MCF 10A (cell line): Measurements from ENCODE around the gene CHP2. TPM values are rescaled to one million over a fixed set of nuclear protein-coding genes. Genes with fewer than 3 reads are reported as not detected.

Experiments used
- BruUV-seq: library from RNA; stranded (reverse); fragments of 400-500 nt; replicated peaks from 2 replicates; lab custom pipeline; 2021; lab: Mats Ljungman, UMichigan
- CTCF ChIA-PET: fragments of 300-600 bp; sonication (Branson Sonifier 250); formaldehyde crosslinking; extraction: SDS; loops from one replicate; lab custom pipeline; 2021; ENCODE audit warnings: antibody characterized with exemption, inconsistent platforms; lab: Yijun Ruan, JAX
- POLR2A ChIA-PET: fragments of 300-600, 350-650 bp; sonication (Branson Sonifier 250); formaldehyde crosslinking; extraction: SDS; loops from one replicate; lab custom pipeline; 2020; ENCODE audit warnings: antibody characterized with exemption, inconsistent platforms; lab: Yijun Ruan, JAX
- DNase-seq: peaks from one replicate; pipeline ENCODE4 v3.0.0-alpha.2; 2018; ENCODE audit not compliant: unreplicated experiment
- H3K27ac Mint-ChIP-seq: one replicate; pipeline ENCODE4 v1.8.0; 2022; ENCODE audit warnings: mild to moderate bottlenecking, low read depth, mixed read lengths; ENCODE audit not compliant: unreplicated experiment
- H3K27me3 Mint-ChIP-seq: one replicate; pipeline ENCODE4 v1.8.0; 2022; ENCODE audit warnings: mixed read lengths; ENCODE audit not compliant: insufficient read depth, unreplicated experiment
- H3K36me3 Mint-ChIP-seq: one replicate; pipeline ENCODE4 v1.8.0; 2022; ENCODE audit warnings: mild to moderate bottlenecking, moderate library complexity, mixed read lengths; ENCODE audit not compliant: insufficient read depth, unreplicated experiment
- H3K4me1 Mint-ChIP-seq: one replicate; pipeline ENCODE4 v1.8.0; 2022; ENCODE audit warnings: mixed read lengths; ENCODE audit not compliant: insufficient read depth, unreplicated experiment
- H3K4me3 Mint-ChIP-seq: one replicate; pipeline ENCODE4 v1.8.0; 2022; ENCODE audit warnings: mild to moderate bottlenecking, moderate library complexity, mixed read lengths; ENCODE audit not compliant: unreplicated experiment
- H3K9me3 Mint-ChIP-seq: one replicate; pipeline ENCODE4 v1.8.0; 2022; ENCODE audit warnings: mixed read lengths; ENCODE audit not compliant: unreplicated experiment
- CTCF ChIP-seq: fragments of 200-600 bp; IDR thresholded peaks from one replicate; pipeline ENCODE4 v1.8.0; 2022; ENCODE audit warnings: antibody characterized with exemption, mild to moderate bottlenecking; ENCODE audit not compliant: unreplicated experiment
- intact Hi-C: fragments of 100-400 bp; cut with micrococcal nuclease; formaldehyde crosslinking; loops from 2 replicates; pipeline ENCODE4 v1.14.1; 2022
- total RNA-seq: library from RNA; stranded (reverse); gene quantifications from 2 replicates; pipeline ENCODE4 v1.2.3, GENCODE V29; 2022

CHP2 gene
- total RNA-seq, 1 experiment from 2014 or later, result not detected

- POLR2A ChIA-PET, result interaction anchor here (0.7 kb wide), 1 partner anchor 115 kb away, joined by 3 read pairs; no protein-coding TSS in a partner anchor
Measured at GRCh38 chr16:23786964-23787561, 32.2 kb downstream of the CHP2 start.

GRCh38 chr16:23788685-23789084, 33.9 kb downstream of the CHP2 start:
- CTCF ChIA-PET, result interaction anchor here (0.7 to 1.0 kb wide), 3 partner anchors 11 to 247 kb away, joined by 3 read pairs; no protein-coding TSS in a partner anchor
- POLR2A ChIA-PET, result interaction anchor here (0.9 kb wide), 1 partner anchor 253 kb away, joined by 3 read pairs; no protein-coding TSS in a partner anchor
- no peak overlapping the region for H3K27ac Mint-ChIP-seq
- no peak for TF ChIP-seq CTCF
- DNase-seq, result no peak
- intact Hi-C loops, result no loop called here
- BruUV-seq, result no TSS peak
- H3K4me1 Mint-ChIP-seq, result peaks cover 6% of the 10 kb centered on the region
- H3K36me3 Mint-ChIP-seq, result no peaks in the 10 kb centered on the region
- H3K27me3 Mint-ChIP-seq, result peaks cover 17% of the 10 kb centered on the region
- H3K4me3 Mint-ChIP-seq, result no peak overlapping the region
- no peaks in the 10 kb centered on the region for H3K9me3 Mint-ChIP-seq

More at GRCh38 chr16:23786964-23787561, 32.2 kb downstream of the CHP2 start:
- CTCF ChIA-PET, result interaction anchor here (0.5 to 3.7 kb wide), 6 partner anchors 14 to 467 kb away, joined by 3 to 13 read pairs (median 3); no protein-coding TSS in a partner anchor
- Mint-ChIP-seq H3K36me3 (no peaks in the 10 kb centered on the region), H3K4me3 (no peak overlapping the region), H3K4me1 (peaks cover 6% of the 10 kb centered on the region), H3K27me3 (peaks cover 17% of the 10 kb centered on the region), H3K9me3 (no peaks in the 10 kb centered on the region), H3K27ac (no peak overlapping the region)
- no peak for TF ChIP-seq CTCF
- no TSS peak for BruUV-seq
- DNase-seq, result no peak
- intact Hi-C loops, result no loop called here

GRCh38 chr16:23795378-23795777, 40.6 kb downstream of the CHP2 start:
- ChIA-PET CTCF (interaction anchor here (0.6 to 0.7 kb wide), 2 partner anchors 24 to 634 kb away, joined by 3 read pairs; no protein-coding TSS in a partner anchor), POLR2A (no interaction called here)
- H3K9me3 Mint-ChIP-seq, result no peaks in the 10 kb centered on the region
- H3K36me3 Mint-ChIP-seq, result no peaks in the 10 kb centered on the region
- H3K4me3 Mint-ChIP-seq, result no peak overlapping the region
- no TSS peak for BruUV-seq
- TF ChIP-seq CTCF, result no peak
- H3K27me3 Mint-ChIP-seq, result no peaks in the 10 kb centered on the region
- intact Hi-C loops, result no loop called here
- DNase-seq, result no peak
- H3K27ac Mint-ChIP-seq, result no peak overlapping the region
- H3K4me1 Mint-ChIP-seq, result no peaks in the 10 kb centered on the region

- POLR2A ChIA-PET, result interaction anchor here (0.7 kb wide), 1 partner anchor 31 kb away, joined by 3 read pairs; no protein-coding TSS in a partner anchor
- no peaks in the 10 kb centered on the region for H3K36me3 Mint-ChIP-seq
- no TSS peak for BruUV-seq
- intact Hi-C loops, result no loop called here
- H3K27ac Mint-ChIP-seq, result no peak overlapping the region
- no peaks in the 10 kb centered on the region for H3K4me1 Mint-ChIP-seq
- CTCF ChIA-PET, result interaction anchor here (0.5 to 2.5 kb wide), 10 partner anchors 10 to 475 kb away, joined by 3 to 15 read pairs (median 4); no protein-coding TSS in a partner anchor
- no peaks in the 10 kb centered on the region for H3K9me3 Mint-ChIP-seq
- H3K4me3 Mint-ChIP-seq, result no peak overlapping the region
- DNase-seq, result no peak
- no peaks in the 10 kb centered on the region for H3K27me3 Mint-ChIP-seq
- no peak for TF ChIP-seq CTCF
Measured at GRCh38 chr16:23796941-23797340, 42.1 kb downstream of the CHP2 start.
